GM12878 (cell line): ENCODE measurements around the gene IER5. TPM values are rescaled to one million over a fixed set of nuclear protein-coding genes. Genes with fewer than 3 reads are reported as not detected.

Experiments used
- ATAC-seq: fragments of 200-7000 bp; cut with Tn5 transposase; 3 replicates; pipeline ENCODE4 v1.9.1; 2020; ENCODE audit warnings: mild to moderate bottlenecking, moderate library complexity
- BruUV-seq: library from RNA; stranded (reverse); fragments of 400-500 nt; replicated peaks from 2 replicates; lab custom pipeline; 2021; lab: Mats Ljungman, UMichigan
- CTCF ChIA-PET: fragments of 300-600 bp; sonication (Branson Sonifier 250); formaldehyde crosslinking; extraction: SDS; loops from one replicate; lab custom pipeline; 2021; ENCODE audit warnings: inconsistent platforms; lab: Yijun Ruan, JAX
- POLR2A ChIA-PET: fragments of 350-600 bp; formaldehyde crosslinking; extraction: SDS; loops from one replicate; lab custom pipeline; 2021; ENCODE audit warnings: inconsistent platforms; lab: Charles Lee
- RAD21 ChIA-PET: fragments of 300-600 bp; sonication (Branson Sonifier 250); formaldehyde crosslinking; loops from one replicate; lab custom pipeline; 2023; ENCODE audit warnings: antibody characterized with exemption; ENCODE audit not compliant: unreplicated experiment; lab: Charles Lee
- SMC1A ChIA-PET: fragments of 300-600 bp; sonication (Branson Sonifier 250); formaldehyde crosslinking; loops from one replicate; lab custom pipeline; 2023; ENCODE audit not compliant: unreplicated experiment, uncharacterized antibody; lab: Charles Lee
- DNase-seq: peaks from one replicate; pipeline ENCODE4 v3.0.0-alpha.2; 2011; ENCODE audit warnings: low read depth, low spot score
- FAIRE-seq: peaks from 3 replicates; lab custom pipeline; 2011; peaks lifted over from hg19 to GRCh38; lab: Jason Lieb, UNC
- H2AFZ ChIP-seq: 2 replicates; pipeline ENCODE4 v1.6.0; 2011; ENCODE audit warnings: low read depth, low read length, control low read depth; ENCODE audit not compliant: control insufficient read depth
- H3K27ac ChIP-seq: 2 replicates; pipeline ENCODE4 v1.5.1; 2011; ENCODE audit warnings: control low read depth; ENCODE audit not compliant: control insufficient read depth, insufficient read depth
- H3K27me3 ChIP-seq, 2 experiments: replicated peaks in 1 of 2; 2 replicates each; pipeline versions ENCODE4 v1.6.0 to v1.6.1; 2011; ENCODE audit warnings: low read length in 1 of 2; ENCODE audit not compliant: control insufficient read depth in 2 of 2, insufficient read depth in 2 of 2
- H3K36me3 ChIP-seq, 2 experiments: 2 replicates each; pipeline ENCODE4 v1.5.1; 2011; ENCODE audit warnings: low read length in 1 of 2; ENCODE audit not compliant: control insufficient read depth in 2 of 2, insufficient read depth in 2 of 2
- H3K4me1 ChIP-seq: 2 replicates; pipeline ENCODE4 v1.6.1; 2011; ENCODE audit warnings: mild to moderate bottlenecking, low read length, moderate library complexity, mixed read lengths; ENCODE audit not compliant: control insufficient read depth, insufficient read depth
- H3K4me2 ChIP-seq: 2 replicates; pipeline ENCODE4 v1.6.0; 2011; ENCODE audit warnings: control low read depth; ENCODE audit not compliant: control insufficient read depth, insufficient read depth
- H3K4me3 ChIP-seq: fragments of 200-600 bp; sonication (generic); 2 replicates; pipeline ENCODE4 v1.5.1; 2016
- H3K79me2 ChIP-seq: 2 replicates; pipeline ENCODE4 v1.6.0; 2011; ENCODE audit warnings: low read length; ENCODE audit not compliant: control insufficient read depth, insufficient read depth
- H3K9ac ChIP-seq: 2 replicates; pipeline ENCODE4 v1.8.0; 2011; ENCODE audit warnings: low read length, control low read depth, mixed read lengths; ENCODE audit not compliant: control insufficient read depth, insufficient read depth
- H3K9me3 ChIP-seq: replicated peaks from 3 replicates; pipeline ENCODE4 v1.5.1; 2011; ENCODE audit warnings: mild to moderate bottlenecking, low read length; ENCODE audit not compliant: control insufficient read depth, insufficient read depth
- H4K20me1 ChIP-seq: 2 replicates; pipeline ENCODE4 v1.6.0; 2011; ENCODE audit not compliant: control insufficient read depth, insufficient read depth
- ATF7 ChIP-seq: fragments of 450-650 bp; IDR thresholded peaks from 2 replicates; pipeline ENCODE4 v1.6.1; 2016; ENCODE audit warnings: low read depth, mild to moderate bottlenecking
- BCL11A ChIP-seq: IDR thresholded peaks from 2 replicates; pipeline ENCODE4 v1.6.1; 2011; ENCODE audit warnings: low read depth, low read length
- ETV6 ChIP-seq, 2 experiments: fragments of 450-650 bp in 1 of 2; IDR thresholded peaks in 1 of 2; conservative IDR thresholded peaks in 1 of 2; 2 replicates each; pipeline ENCODE4 v1.6.1; 2014; ENCODE audit warnings: antibody characterized with exemption in 1 of 2, borderline replicate concordance in 1 of 2, low read depth in 1 of 2, mild to moderate bottlenecking in 1 of 2, moderate library complexity in 1 of 2
- JUNB ChIP-seq: IDR thresholded peaks from 2 replicates; pipeline ENCODE4 v1.6.1; 2016; ENCODE audit warnings: antibody characterized with exemption, mild to moderate bottlenecking
- MXI1 ChIP-seq: fragments of 150-350 bp; IDR thresholded peaks from 2 replicates; pipeline ENCODE4 v1.6.1; 2011; ENCODE audit warnings: low read depth, mild to moderate bottlenecking, inconsistent platforms, low read length, improper control_type of control experiment
- POU2F2 ChIP-seq: IDR thresholded peaks from 3 replicates; pipeline ENCODE4 v1.6.1; 2011; ENCODE audit warnings: low read depth, mild to moderate bottlenecking, low read length, borderline replicate concordance
- RAD51 ChIP-seq: fragments of 450-650 bp; IDR thresholded peaks from 2 replicates; pipeline ENCODE4 v1.6.1; 2016; ENCODE audit warnings: moderate library complexity, mild to moderate bottlenecking, inconsistent platforms
- RUNX3 ChIP-seq: IDR thresholded peaks from 2 replicates; pipeline ENCODE4 v1.6.1; 2012; ENCODE audit warnings: low read length, inconsistent platforms
- SMARCA5 ChIP-seq: fragments of 450-650 bp; IDR thresholded peaks from 2 replicates; pipeline ENCODE4 v1.6.1; 2017; ENCODE audit warnings: mild to moderate bottlenecking
- ZNF207 ChIP-seq: fragments of 450-650 bp; IDR thresholded peaks from 2 replicates; pipeline ENCODE4 v1.6.1; 2014; ENCODE audit warnings: antibody characterized with exemption, mild to moderate bottlenecking, borderline replicate concordance
- WGBS: methylation state at CpG from one replicate; pipeline ENCODE4 v1.1.6; 2016; ENCODE audit warnings: low lambda C conversion rate; ENCODE audit not compliant: insufficient replicate concordance, insufficient coverage; ENCODE audit errors: missing lambda C conversion rate; 5-methylcytosine and 5-hydroxymethylcytosine counted together
- in situ Hi-C: fragments of 300-500 bp; cut with MboI; formaldehyde crosslinking; loops from 9 replicates; pipeline ENCODE4 v1.14.3; 2018; ENCODE audit warnings: mixed read lengths
- intact Hi-C: fragments of 100-400 bp; cut with micrococcal nuclease; formaldehyde crosslinking; loops from one replicate; pipeline ENCODE4 v1.14.2; 2022; ENCODE audit not compliant: unreplicated experiment
- polyA plus RNA-seq, 11 experiments: library from polyadenylated mRNA; depleted of rRNA in 4 of 11; unstranded in 6 of 11; stranded (reverse) in 5 of 11; fragments of >200 nt; fragmentation: Nextera tagmentation in 4 of 11; fragmentation: Illumina TruSeq in 1 of 11; extraction: Ambion mirVana in 4 of 11; extraction: Trizol in 1 of 11; gene quantifications; 1 replicate in 1 of 11; 2 replicates in 10 of 11; pipeline versions ENCODE4 v1.2.1 to v1.2.3, GENCODE V29; 2011 to 2016; ENCODE audit warnings: inconsistent platforms in 2 of 11, missing spikeins in 2 of 11, low read depth in 1 of 11
- total RNA-seq, 4 experiments: library from RNA; depleted of rRNA in 3 of 4; stranded (reverse); fragments of >200 nt in 3 of 4; fragmentation: Illumina TruSeq in 1 of 4; extraction: Trizol in 1 of 4; gene quantifications; 2 replicates each; pipeline versions ENCODE4 v1.2.1 to v1.2.3, GENCODE V29; 2013 to 2021
- TF ChIP-seq, protein P1 (sequence below): fragments of 450-650 bp; IDR thresholded peaks from 2 replicates; pipeline ENCODE4 v1.6.1; 2017; ENCODE audit warnings: low read depth, mild to moderate bottlenecking, moderate library complexity
- TF ChIP-seq, protein P2 (sequence below): IDR thresholded peaks from 2 replicates; pipeline ENCODE4 v1.6.1; 2012; ENCODE audit warnings: low read length, inconsistent platforms

IER5 gene
- total and polyA plus RNA-seq, 10 of the 15 experiments (the other 5 are each of a cell fraction or from before 2014, with no cell fraction given) = 4.3 to 75.2 (median 30.5) TPM

DNA sequence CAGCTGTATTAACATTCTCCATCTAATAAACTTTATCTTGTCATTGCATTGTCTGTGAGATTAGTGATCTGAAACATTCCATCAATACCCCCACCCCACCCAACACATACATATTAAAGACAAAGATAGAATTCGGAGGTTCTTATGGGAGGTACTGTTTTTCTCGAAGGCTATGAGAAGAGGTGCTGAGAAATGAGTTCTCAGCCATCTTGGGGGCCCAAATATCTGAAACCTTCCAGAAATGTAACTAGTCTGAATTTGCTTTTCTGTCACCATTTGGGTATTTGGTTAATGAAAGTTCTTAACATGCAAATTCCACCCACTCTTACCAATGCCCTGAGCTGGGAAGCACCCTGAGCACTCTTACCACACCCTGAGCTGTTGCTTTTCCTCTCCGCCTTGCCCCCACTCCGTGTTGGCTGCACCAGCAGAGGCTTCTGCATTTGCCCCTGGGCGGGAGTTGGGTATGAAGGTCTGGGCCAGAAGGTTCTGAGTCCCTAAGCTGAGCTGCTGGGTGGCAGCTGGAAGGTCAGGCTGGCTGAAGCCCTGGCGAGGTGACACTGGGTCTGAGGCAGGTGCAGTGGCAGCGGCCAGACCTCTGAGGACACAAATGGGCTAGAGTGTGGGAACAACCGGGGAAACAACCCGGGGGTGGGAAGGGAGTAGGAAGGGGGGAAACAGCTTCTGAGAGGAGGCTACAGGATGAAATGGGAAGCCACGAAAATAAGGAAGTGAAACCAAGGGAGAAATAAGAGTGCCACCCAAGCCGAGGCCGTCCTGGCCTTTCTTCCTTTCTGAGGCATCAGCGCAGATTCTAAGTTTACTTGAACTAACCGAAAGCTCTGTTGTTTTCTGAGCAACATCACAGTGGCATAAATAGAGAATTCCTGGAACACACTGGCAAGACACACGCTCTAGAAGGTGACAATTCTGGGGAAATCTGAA is 26.3 kb upstream of the IER5 start (continued):
- TF ChIP-seq, protein P1, sequence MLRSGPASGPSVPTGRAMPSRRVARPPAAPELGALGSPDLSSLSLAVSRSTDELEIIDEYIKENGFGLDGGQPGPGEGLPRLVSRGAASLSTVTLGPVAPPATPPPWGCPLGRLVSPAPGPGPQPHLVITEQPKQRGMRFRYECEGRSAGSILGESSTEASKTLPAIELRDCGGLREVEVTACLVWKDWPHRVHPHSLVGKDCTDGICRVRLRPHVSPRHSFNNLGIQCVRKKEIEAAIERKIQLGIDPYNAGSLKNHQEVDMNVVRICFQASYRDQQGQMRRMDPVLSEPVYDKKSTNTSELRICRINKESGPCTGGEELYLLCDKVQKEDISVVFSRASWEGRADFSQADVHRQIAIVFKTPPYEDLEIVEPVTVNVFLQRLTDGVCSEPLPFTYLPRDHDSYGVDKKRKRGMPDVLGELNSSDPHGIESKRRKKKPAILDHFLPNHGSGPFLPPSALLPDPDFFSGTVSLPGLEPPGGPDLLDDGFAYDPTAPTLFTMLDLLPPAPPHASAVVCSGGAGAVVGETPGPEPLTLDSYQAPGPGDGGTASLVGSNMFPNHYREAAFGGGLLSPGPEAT = peak; percentile 96
- TF ChIP-seq RAD51 = no peak
- peak; percentile 74 for TF ChIP-seq RUNX3
- TF ChIP-seq SMARCA5 = 0 out of 2 replicates have a peak, but pooled peaks have one; percentile 63
- TF ChIP-seq, protein P2, sequence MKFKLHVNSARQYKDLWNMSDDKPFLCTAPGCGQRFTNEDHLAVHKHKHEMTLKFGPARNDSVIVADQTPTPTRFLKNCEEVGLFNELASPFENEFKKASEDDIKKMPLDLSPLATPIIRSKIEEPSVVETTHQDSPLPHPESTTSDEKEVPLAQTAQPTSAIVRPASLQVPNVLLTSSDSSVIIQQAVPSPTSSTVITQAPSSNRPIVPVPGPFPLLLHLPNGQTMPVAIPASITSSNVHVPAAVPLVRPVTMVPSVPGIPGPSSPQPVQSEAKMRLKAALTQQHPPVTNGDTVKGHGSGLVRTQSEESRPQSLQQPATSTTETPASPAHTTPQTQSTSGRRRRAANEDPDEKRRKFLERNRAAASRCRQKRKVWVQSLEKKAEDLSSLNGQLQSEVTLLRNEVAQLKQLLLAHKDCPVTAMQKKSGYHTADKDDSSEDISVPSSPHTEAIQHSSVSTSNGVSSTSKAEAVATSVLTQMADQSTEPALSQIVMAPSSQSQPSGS = 0 out of 2 replicates have a peak, but pooled peaks have one; percentile 3

DNA sequence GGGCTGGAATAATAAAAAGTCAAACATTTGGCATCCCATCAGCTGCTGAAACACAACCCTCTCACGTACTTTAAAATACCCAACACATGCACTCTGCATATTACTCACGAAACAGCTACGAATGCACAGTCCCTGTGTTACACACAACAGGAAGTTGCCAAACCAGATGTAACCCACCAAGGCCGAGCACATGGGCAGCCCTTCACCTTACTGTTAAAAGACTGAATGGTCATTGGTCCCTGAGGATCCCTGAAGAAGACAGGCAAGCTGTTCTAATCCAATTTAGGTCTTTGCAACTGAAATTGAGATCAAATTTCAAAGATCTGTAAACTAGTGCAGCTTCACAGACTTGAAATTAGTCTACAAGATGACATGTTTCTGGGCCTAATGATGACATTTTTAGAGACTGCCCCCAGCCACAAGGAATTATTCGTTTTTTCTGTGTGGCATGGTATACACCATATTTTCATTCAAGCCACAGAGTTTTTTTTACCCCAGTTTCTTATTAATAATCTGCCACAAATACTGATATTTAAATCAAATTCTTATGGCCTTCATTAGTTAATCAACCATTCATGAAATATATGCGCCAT is 25.6 kb upstream of the IER5 start:
- H3K9ac ChIP-seq = peak overlapping the region; percentile 76
- peak overlapping the region; percentile 13 for H2AFZ ChIP-seq
- POLR2A ChIA-PET = interaction anchor here (0.6 to 2.6 kb wide), 18 partner anchors 13 to 78 kb away, joined by 3 to 20 read pairs (median 6); partner anchors contain the start of gene MR1
- in situ Hi-C loops = no loop called here
- DNase-seq (peak; percentile 87), FAIRE-seq (peak; percentile 91), ATAC-seq (peak; percentile 90)
- SMC1A ChIA-PET = interaction anchor here (0.7 to 4.8 kb wide), 29 partner anchors 10 to 702 kb away, joined by 3 to 53 read pairs (median 8); partner anchors contain the start of genes KIAA1614 and MR1
- CTCF ChIA-PET = interaction anchor here (0.8 to 4.1 kb wide), 17 partner anchors 8 to 362 kb away, joined by 3 to 35 read pairs (median 6); no protein-coding TSS in a partner anchor
- no TSS peak for BruUV-seq
- peaks cover 0 to 3% of the 10 kb centered on the region in 2 experiments; a peak in 1 of 4 replicates for H3K36me3 ChIP-seq
- H3K79me2 ChIP-seq = no peaks in the 10 kb centered on the region; the same call in 1 of the 2 replicates
- WGBS = 15% methylated on average over 6 of the region's 6 CpGs
- no peaks in the 10 kb centered on the region for H3K27me3 ChIP-seq
- intact Hi-C loops = loop anchor here (1.0 to 2.0 kb wide), 3 partner anchors 19 to 72 kb away; partner anchors contain the start of gene IER5
- peaks cover 32% of the 10 kb centered on the region for H3K4me1 ChIP-seq
- no peaks in the 10 kb centered on the region for H4K20me1 ChIP-seq
- RAD21 ChIA-PET = interaction anchor here (0.8 to 4.2 kb wide), 26 partner anchors 9 to 181 kb away, joined by 3 to 37 read pairs (median 5); partner anchors contain the start of gene MR1
- H3K9me3 ChIP-seq = no peaks in the 10 kb centered on the region; the same call in 2 of the 3 replicates
- peak overlapping the region; percentile 83 for H3K4me2 ChIP-seq
- H3K27ac ChIP-seq = peak overlapping the region; percentile 96
- no peak overlapping the region for H3K4me3 ChIP-seq
- peak in 1 of 2 experiments; percentile 74; a peak in 1 of 4 replicates for TF ChIP-seq ETV6 (conservative IDR thresholded peaks at IDR 0.05 in 1 of 2, IDR thresholded peaks at IDR 0.05 in 1 of 2; ENCODE audit: borderline replicate concordance in 1 of 2, low read depth in 1 of 2)
- peak; percentile 63; the same call in 1 of the 2 replicates for TF ChIP-seq MXI1
- TF ChIP-seq BCL11A = 0 out of 2 replicates have a peak, but pooled peaks have one; percentile 28
- TF ChIP-seq ATF7 = 0 out of 2 replicates have a peak, but pooled peaks have one; percentile 19
- peak; percentile 65; the same call in 2 of the 3 replicates for TF ChIP-seq POU2F2
- TF ChIP-seq JUNB = peak; percentile 74
- TF ChIP-seq ZNF207 = peak; percentile 64; the same call in 1 of the 2 replicates
